Body of pancreas (tissue), 4 donors: ENCODE data around the gene KRT38.

Experiments
- POLR2A ChIP-seq, 3 donors: fragments of 450-650 bp; IDR thresholded peaks; one replicate each; pipeline ENCODE4 v1.6.1; 2016; ENCODE audit warnings: antibody characterized with exemption in 3 of 3, mild to moderate bottlenecking in 2 of 3
- TF ChIP-seq, protein P1 (sequence below), 7 experiments: fragments of 450-650 bp in 4 of 7; fragments of 200-600 bp in 3 of 7; sonication (generic) in 3 of 7; IDR thresholded peaks; one replicate each; pipeline ENCODE4 v1.5.1; 2016 to 2019; ENCODE audit warnings: antibody characterized with exemption in 7 of 7

DNA sequence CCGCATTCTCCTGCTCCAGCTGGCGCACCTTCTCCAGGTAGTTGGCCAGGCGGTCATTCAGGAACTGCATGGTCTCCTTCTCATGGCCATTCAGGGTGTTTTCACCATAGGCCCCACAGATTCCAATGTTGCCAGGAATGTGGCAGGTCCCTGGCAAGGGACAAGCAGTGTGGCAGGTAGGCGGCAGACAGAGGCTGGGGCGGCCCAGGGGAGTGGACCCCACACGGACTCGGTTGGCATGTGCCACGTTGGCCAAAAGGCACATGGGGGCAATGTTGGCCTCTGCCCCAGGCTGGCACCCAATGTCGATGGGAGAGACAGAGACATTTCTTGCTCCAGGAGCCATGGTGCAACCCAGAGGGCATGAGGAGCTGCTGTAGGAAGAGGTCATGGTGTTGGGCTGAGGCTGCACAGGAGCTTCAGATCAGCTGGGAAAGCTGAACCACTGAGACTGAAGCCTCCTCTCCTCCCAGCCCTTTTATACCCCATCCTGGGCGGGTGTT, at the start of gene KRT38:
- TF ChIP-seq, protein P1, sequence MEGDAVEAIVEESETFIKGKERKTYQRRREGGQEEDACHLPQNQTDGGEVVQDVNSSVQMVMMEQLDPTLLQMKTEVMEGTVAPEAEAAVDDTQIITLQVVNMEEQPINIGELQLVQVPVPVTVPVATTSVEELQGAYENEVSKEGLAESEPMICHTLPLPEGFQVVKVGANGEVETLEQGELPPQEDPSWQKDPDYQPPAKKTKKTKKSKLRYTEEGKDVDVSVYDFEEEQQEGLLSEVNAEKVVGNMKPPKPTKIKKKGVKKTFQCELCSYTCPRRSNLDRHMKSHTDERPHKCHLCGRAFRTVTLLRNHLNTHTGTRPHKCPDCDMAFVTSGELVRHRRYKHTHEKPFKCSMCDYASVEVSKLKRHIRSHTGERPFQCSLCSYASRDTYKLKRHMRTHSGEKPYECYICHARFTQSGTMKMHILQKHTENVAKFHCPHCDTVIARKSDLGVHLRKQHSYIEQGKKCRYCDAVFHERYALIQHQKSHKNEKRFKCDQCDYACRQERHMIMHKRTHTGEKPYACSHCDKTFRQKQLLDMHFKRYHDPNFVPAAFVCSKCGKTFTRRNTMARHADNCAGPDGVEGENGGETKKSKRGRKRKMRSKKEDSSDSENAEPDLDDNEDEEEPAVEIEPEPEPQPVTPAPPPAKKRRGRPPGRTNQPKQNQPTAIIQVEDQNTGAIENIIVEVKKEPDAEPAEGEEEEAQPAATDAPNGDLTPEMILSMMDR (IDR thresholded peaks at IDR 0.05) = no peak
- TF ChIP-seq POLR2A (IDR thresholded peaks at IDR 0.05) = no peak
